Measurements from ENCODE around the gene BRSK2. TPM values are rescaled to one million over a fixed set of nuclear protein-coding genes. Genes with fewer than 3 reads are reported as not detected.

The BRSK2 gene
- total RNA-seq, 1 donor from 2014 or later = 0.52 TPM

DNA sequence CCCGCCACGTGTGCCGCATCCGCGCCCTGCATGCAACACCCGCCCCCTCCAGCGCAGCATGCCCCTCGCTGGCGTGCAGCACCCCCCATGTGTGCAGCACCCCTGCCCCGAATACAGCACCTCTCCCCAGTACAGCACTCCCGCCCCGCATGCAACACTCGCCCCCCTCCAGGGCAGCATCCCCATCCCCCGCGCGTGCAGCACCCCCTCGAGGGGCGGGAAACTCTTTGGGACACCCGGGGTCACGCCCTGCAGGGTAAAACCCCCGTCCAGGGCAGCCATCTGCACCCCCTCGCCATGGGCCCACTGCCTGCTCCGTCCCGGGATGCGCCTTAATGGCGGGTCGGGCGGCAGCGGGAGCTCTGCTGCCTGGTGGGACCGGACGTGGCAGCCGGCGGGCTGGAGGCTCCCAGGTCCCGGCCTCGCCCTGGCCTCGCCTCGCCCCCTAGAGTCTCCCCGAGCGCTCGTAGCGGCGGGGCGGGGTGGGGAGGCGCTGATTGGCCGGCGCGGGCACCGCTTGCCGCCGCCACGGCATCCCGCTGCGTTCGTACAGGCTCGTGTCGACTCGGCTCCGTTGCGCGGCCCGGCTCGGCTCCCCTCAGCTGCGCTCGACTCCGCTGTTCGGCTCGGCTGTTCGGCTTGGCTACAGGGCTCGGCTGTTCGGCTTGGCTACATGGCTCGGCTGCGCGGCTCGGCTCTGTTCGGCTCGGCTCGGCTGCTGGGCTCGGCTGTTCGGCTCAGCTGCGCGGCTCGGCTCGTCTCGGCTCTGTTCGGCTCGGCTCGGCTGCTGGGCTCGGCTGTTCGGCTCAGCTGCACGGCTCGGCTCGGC lies 417 bp upstream of the BRSK2 start:
- Histone ChIP-seq H3K27ac (replicated peaks) (peak overlapping the region; percentile 71), H3K36me3 (no peaks in the 10 kb centered on the region), H3K9me3 (replicated peaks) (no peaks in the 10 kb centered on the region), H3K4me3 (peak overlapping the region; percentile 76), H3K27me3 (ENCODE audit: low read depth) (peaks cover 53% of the 10 kb centered on the region), H3K4me1 (peaks cover 22% of the 10 kb centered on the region)
- intact Hi-C loops (cut with micrococcal nuclease) = no loop called here
- peak; percentile 96 for DNase-seq
- TF ChIP-seq, protein P1, sequence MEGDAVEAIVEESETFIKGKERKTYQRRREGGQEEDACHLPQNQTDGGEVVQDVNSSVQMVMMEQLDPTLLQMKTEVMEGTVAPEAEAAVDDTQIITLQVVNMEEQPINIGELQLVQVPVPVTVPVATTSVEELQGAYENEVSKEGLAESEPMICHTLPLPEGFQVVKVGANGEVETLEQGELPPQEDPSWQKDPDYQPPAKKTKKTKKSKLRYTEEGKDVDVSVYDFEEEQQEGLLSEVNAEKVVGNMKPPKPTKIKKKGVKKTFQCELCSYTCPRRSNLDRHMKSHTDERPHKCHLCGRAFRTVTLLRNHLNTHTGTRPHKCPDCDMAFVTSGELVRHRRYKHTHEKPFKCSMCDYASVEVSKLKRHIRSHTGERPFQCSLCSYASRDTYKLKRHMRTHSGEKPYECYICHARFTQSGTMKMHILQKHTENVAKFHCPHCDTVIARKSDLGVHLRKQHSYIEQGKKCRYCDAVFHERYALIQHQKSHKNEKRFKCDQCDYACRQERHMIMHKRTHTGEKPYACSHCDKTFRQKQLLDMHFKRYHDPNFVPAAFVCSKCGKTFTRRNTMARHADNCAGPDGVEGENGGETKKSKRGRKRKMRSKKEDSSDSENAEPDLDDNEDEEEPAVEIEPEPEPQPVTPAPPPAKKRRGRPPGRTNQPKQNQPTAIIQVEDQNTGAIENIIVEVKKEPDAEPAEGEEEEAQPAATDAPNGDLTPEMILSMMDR (IDR thresholded peaks at IDR 0.05; ENCODE audit: borderline replicate concordance) = peak; percentile 30

DNA sequence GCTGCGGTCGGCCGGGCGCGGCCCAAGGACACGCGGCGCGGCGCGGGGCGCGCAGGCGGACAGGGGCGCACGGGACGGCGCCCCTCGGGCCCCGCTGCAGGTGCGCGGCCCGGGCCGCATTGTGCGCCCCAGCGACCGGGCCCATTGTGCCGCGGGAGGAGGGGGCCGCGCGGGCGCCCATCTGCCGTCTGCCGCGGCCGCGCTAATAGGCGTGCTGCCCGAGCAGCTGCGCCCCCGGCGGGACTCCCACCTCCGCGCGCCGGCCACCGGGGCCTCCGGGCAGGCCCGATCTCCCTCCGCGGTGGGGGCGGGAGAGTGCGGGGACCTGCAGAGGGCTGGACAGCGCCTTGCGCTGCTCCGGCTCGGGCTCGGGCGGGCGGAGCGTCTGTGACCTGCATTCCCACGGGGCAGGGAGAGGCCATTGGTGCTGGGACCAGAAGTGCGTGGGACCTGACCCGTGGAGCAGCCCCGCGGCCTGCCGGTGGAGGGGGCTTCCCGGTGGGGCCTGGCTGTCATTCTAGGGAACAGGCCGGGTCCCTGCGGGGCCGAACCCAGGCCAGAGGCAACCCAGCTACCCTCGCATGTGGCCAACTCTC lies 933 bp downstream of the BRSK2 start:
- no peaks in the 10 kb centered on the region for H3K36me3 ChIP-seq
- no peaks in the 10 kb centered on the region for H3K9me3 ChIP-seq (replicated peaks)
- peak; percentile 57 for DNase-seq
- peaks cover 62% of the 10 kb centered on the region for H3K27me3 ChIP-seq (ENCODE audit: low read depth)
- peaks cover 22% of the 10 kb centered on the region for H3K4me1 ChIP-seq
- H3K4me3 ChIP-seq = peak overlapping the region; percentile 49
- peak overlapping the region; percentile 16 for H3K27ac ChIP-seq (replicated peaks)
- TF ChIP-seq, protein P1 (IDR thresholded peaks at IDR 0.05; ENCODE audit: borderline replicate concordance) = no peak
- intact Hi-C loops (cut with micrococcal nuclease) = no loop called here

DNA sequence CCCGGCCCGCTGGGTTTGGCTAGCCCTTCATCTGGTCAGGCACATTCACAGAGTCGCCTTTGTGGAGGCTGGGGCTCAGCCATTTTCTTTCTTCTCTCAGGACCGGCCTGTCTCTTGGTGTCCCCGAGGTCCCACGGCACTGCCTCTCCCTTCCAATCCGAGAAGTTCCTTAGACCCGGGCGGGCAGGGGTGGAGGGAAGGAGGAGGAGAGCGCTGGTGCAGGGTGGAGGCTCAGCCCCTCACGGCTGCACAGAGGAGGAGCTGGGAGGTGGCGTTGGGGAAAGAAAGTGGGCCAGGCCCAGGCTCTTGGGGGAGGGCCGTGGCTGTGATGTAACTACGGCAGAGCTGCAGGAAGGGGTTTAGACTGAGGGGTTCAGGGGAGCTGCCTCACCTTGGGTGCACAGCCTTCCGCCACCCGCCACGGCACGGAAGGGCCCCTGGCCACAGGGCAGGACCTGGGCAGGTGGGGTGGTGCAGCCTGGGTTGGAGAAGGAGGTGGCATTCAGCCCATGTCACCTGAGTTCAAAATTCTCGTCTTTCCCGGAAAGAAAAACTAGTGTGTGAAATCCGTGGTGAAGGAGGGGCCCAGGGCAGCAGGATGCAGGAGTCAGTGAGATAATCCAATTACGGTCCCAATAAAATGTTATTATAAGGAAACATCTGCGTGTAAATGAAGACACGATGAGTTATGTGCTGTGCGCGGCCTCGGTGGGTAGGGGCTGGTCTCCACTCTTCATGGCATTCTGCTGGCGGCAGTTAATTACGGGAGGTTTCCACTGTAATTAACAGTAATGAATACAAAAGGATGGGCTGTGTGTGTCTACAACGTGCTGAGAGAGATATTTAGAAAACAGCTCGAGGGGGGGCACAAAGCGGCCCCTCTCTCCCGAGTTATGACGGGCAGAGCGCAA lies 1.7 kb downstream of the BRSK2 start:
- no peaks in the 10 kb centered on the region for H3K9me3 ChIP-seq (replicated peaks)
- H3K27ac ChIP-seq (replicated peaks) = peak overlapping the region; percentile 16
- intact Hi-C loops (cut with micrococcal nuclease) = no loop called here
- H3K4me3 ChIP-seq = peak overlapping the region; percentile 49
- H3K27me3 ChIP-seq (ENCODE audit: low read depth) = peaks cover 70% of the 10 kb centered on the region
- peaks cover 22% of the 10 kb centered on the region for H3K4me1 ChIP-seq
- TF ChIP-seq, protein P1 (IDR thresholded peaks at IDR 0.05; ENCODE audit: borderline replicate concordance) = no peak
- no peaks in the 10 kb centered on the region for H3K36me3 ChIP-seq
- DNase-seq = no peak

DNA sequence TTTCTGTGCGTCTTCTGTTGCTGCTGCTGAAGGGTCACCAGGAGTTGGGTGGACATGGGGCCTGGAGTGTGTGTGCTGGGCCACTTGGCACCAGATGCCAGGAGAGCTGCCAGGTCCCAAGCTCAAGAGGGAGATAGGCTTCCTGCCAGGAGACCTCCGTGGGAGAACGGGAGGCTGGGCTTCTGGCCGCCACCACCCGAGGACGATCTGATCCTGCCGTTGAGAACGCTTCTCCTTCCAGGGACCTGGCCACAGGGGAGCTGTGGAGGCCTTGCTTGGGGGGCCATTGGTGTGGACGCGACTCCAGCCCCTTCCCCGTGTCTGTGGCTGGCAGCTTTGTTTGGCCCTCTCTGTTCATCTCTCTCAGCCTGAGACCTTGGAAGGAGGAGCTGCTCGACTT lies 2.4 kb downstream of the BRSK2 start:
- Histone ChIP-seq H3K27me3 (ENCODE audit: low read depth) (peaks cover 77% of the 10 kb centered on the region), H3K27ac (replicated peaks) (no peak overlapping the region), H3K4me1 (peaks cover 22% of the 10 kb centered on the region), H3K36me3 (no peaks in the 10 kb centered on the region), H3K4me3 (no peak overlapping the region), H3K9me3 (replicated peaks) (no peaks in the 10 kb centered on the region)
- no peak for DNase-seq
- intact Hi-C loops (cut with micrococcal nuclease) = no loop called here
- TF ChIP-seq, protein P1 (IDR thresholded peaks at IDR 0.05; ENCODE audit: borderline replicate concordance) = no peak

DNA sequence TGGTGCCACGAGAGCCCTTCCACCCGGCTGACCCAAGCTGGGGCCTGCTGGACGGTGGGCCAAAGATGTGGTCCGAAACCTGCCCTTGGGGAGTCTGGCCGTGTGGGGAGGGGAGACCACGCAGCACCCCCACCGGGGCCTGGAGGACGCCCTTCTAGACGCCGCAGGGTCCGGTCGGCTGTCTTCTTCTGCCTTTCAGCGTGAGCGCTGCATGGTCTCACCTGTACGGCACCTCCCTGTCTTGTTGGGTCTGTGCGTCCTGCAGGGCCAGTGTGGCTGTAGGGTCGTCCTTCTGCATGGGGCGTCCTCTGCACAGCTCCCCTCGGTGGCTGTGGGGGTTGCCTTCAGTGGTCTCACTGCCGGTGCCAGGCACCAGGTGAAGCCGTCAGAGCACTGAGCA lies 2.8 kb downstream of the BRSK2 start:
- DNase-seq = no peak
- Histone ChIP-seq H3K27ac (replicated peaks) (no peak overlapping the region), H3K27me3 (ENCODE audit: low read depth) (peaks cover 77% of the 10 kb centered on the region), H3K36me3 (no peaks in the 10 kb centered on the region), H3K9me3 (replicated peaks) (no peaks in the 10 kb centered on the region), H3K4me1 (peaks cover 22% of the 10 kb centered on the region), H3K4me3 (no peak overlapping the region)
- intact Hi-C loops (cut with micrococcal nuclease) = no loop called here
- TF ChIP-seq, protein P1 (IDR thresholded peaks at IDR 0.05; ENCODE audit: borderline replicate concordance) = no peak
